HG03571 (cell line): ENCODE results near the gene PRXL2B.

Experiments used
- ATAC-seq: cut with Tn5 transposase; IDR thresholded peaks from one replicate; pipeline ENCODE4 v1.9.1; 2021; ENCODE audit not compliant: unreplicated experiment

The PRXL2B gene

DNA sequence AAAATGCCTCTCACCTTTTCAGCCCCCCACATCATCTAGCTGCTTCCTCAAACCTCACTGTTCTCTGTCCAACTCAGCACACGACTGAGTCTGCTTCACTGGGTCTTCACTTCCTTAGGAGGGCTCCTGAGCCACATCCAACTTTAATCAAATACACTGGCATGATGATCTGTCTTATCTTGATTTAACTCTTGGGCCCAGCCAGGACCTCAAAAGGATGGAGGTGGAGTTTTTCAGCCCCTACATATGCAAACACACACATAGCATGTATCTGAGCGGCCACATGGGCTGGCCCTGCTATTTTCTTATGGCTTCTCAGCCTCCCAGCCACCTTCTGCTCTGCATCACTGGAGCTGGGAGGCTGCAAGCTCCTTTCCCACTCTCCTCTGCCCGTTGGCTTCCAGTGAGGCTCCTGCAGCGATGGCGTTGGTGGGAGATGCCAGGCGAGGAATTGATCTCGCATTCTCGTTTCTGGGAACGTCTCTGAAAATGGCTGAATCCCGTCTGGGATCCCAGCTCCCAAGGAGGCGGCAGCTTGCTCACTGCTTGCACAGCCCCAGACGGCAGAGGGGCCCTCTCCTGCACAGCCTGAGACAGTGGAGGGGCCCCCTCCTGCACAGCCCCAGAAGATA lies 1.8 kb upstream of the PRXL2B start:
- ATAC-seq, result no peak

DNA sequence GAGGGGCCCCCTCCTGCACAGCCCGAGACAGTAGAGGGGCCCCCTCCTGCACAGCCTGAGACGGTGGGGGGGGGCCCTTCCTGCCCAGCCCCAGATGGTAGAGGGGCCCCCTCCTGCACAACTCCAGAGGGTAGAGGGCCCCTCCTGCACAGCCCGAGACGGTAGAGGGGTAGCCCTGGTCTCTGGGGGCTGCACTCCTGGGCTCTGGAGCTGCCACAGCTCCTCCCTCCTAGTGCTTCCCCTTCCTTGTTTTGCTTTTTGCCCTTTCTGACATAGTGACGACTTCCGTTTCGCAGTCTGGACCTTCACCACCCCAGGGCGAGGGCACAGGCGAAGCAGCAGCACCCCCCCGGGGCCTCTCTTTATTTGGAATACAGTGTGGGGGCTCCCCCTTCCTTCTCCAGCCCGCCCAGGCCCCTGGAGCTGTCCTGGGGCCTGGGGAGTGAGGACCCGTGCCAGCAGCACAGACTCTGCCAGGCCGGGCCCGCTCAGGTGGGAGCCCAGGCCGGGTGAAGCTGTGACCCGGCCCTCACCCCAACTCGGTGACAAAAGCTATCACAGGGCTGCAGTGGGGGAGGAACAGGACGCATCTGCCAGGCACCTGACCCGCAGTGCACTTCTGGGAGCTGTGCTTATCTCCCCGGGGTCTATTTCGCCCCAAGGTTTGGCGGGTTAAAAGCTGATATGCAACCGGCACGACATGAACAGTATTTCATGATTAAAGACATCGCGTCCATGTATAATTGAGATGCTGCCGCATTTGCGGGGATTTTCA lies 1.1 kb upstream of the PRXL2B start:
- ATAC-seq, result peak; percentile 48

DNA sequence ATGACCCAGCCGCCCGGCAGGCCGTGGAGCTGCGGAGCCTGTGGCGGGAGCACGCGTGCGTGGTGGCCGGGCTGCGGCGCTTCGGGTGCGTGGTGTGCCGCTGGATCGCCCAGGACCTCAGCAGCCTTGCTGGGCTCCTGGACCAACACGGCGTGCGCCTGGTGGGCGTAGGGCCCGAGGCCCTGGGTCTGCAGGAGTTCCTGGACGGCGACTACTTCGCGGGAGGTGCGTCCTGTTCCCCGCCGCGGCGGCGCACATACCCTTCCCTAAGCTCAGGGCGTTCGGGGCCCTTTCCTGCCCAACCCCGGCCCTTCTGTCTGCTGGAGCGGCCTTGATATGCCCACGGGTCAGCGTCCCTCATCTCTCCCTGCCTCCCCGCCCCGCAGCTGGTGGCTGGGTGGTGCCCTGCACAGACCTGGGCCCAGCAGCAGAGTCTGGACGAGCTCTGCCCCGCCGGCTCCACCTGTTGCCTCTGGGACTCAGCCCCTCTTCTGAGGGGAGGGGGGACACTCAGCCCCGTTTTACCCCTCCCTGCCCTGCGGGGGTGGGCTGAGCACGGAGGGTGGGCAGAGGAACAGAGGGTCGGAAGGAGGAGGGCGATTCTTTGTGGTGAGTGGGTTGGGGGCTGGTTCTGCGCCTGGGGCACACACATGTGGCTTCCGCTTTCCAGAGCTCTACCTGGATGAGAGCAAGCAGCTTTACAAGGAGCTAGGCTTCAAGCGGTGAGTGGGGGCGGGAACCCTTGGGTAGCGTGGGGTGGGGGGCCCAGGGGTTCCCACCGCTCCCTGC lies 688 bp downstream of the PRXL2B start:
- no peak for ATAC-seq

DNA sequence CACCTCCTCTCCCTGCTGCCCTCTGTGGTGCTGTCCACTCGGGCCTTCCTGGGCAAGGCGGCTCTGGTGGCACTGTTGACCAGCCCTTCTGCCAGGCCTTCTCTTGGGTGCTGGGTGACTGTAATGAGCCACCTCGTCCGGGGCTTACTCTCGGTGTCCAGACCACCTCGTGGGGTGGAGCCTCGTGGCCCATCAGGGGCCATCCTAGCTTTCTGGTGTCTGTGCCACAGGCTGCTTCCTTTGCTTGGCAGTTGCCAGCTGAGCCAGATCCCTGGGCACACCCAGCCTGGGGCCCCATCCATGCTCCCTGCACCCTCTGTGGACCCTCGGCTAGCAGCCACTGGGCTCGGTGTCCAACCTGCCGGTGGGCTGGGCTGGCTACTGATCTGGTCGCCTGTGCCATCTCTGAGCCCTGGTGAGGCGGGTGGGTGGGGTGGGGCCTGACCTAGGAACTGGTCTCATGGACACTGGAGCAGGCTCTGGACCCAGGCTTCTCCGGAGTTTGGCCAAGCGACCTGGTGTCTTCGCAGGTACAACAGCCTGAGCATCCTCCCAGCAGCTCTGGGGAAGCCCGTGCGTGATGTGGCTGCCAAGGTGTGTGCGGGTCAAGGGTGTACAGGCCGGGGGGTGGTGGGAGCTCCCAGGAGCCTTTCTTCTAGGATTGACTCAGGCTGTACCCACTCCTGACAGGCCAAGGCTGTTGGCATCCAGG lies 1.4 kb downstream of the PRXL2B start:
- no peak for ATAC-seq

DNA sequence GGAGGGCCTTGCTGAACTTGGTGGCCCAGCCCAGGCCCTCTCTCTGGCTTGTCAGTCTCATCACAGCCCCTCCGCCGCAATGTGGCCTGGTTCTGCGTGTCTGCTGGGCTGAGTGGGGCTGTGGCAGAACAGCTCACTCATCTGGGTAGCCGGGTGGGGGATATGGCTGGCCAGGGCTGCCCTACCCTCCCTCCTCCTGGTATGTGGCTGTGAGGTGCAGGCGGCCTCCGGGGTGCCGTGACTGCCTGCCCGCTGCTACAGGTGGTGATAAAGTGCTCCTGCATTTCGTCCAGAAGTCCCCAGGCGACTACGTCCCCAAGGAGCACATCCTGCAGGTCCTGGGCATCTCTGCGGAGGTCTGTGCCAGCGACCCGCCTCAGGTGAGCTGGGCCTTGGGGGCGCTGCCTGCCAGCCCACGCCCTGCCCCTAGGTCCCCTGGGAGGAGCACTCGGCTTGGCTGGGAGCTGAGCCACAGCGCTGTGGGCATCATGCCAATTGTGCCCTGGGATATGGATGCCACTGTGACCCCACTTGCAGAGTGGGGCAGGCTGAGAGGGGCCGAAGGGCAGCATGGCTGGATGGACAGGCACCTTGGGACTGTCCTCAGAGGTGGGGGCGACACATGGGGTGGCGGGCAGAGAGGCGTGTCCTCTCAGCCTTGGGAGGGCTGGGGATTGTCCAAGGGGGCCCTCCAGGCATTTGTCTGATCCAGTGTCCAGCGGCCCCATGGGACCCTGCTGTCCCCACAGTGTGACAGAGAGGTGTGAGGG lies 2.3 kb downstream of the PRXL2B start:
- ATAC-seq, result no peak

DNA sequence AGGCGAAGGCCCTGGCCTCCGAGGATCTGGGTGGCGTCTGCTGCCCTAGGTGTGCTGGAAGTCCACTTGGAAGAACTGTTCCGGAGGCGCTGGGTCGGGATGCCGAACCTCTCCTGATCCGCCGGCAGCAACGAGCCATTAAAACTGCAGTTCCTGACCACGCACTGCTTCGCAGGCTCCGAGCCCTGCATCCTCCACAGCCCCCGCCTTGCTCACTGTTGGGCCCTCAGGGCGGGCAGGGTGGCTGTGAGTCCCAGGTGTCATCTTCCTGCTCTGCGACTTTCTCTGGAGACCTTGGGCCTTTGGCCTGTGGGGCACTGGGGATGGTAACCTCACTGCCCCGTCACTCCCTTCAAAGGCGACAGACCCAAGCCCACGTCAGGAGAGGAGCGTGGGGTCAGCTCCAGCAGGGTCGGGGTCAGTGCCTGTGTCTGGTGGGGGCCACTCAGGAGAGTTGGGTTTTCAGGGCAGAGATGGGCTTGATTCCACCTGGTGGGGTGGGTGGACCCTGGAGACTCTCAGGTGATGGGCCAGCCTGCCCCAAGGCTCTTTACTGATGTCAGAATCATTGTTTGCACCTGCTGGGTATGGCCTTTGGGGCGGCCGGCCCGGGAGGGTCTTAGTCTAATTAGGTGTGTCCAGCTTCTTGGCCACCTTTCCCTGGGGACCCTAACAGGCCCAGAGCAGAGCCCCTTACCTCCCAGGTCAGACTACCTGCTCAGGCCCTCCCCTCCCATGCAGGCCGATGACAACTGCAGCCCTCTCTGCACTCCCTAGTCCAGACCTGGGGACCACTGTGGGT lies 3.1 kb downstream of the PRXL2B start:
- no peak for ATAC-seq

DNA sequence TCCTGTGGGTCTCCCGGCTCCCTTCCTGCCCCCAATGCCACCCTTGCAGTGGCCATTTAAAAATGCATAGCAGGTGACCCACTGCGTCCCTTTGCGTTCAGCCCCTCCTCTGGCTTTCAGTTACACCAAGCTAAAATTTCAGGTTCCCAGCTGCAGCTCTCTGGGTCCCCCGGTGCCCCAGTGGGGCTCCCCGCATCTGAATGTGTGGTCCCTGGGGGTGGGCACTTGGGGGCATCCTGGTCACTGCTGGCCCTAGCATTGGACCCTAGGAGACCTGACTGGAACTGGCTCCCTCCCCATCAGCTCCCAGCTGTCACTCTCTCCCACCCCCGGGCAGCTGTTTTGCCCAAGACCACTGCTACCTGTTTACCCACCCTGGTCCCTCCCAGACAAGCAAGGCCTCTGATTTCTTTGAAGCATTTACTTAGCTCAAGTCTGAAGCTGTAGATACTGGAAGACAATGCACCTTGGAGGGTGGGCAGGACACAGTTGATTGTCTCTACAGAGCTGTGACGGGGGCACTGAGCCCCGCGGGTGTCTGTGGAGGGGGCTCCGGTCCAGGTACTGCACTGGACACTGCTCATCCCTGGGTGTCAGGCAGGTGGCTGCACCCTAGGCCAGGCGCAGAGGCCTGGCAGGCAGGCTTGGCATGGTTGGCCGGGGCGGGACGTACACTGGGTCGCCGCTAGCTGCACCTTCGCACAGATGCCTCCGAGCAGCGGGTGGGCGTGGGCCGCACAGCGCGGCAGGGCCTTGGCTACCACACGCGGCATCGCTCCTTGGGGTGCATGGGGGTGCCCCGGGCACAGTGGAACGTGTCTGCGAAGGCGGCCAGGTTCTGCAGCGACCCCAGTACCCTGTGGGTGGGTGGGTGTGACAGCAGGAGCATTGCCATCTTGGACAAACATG lies 3.9 kb downstream of the PRXL2B start:
- no peak for ATAC-seq

DNA sequence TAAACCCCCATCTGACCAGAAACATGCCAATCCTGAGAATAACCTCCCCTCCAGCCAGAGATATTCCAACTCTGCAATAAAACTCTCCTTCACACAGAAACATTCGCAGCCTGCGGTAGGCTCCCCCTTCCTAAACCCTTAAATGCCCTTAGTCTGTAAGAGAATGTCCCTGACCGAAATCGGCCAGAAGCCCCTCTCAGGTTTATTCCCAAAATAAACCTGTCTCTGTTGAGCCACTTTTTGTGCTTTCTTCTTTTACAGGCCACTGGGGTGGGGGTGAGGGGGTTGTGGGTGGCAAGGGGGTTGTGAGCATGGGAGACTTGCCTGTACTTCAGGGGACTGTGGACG lies 4.6 kb downstream of the PRXL2B start:
- ATAC-seq, result no peak

DNA sequence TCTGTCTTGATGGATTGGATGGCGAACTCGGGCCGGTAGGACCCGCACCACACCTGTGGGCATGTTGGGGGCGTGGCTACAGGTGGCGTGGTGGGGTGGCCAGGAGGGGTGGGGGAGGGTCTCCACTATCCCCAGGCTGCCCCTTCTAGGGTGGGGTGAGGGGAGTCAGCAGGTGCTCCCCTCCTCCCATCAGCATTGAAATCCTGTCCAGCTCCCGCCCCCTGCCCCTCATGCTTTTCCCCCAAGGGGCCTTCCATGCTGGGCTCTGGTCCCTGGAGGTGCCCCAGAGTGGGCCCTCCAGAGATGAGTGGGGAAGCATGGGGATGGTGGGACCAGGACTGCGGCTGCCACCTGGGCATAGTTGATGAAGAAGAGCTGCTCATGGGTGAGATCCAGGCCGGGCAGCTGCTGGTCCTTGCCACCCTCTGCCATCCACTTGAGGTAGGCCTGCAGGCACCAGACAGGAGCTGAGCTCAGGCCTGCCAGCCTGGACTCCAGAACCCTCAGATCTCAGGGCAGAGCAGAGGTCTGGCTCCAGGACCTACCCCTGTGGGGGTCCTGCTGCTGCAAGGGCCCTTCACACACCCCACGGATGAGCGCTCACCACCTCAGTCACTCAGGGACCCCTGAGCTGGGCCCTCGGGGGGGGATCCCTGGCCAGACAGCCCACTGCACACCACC lies 5.1 kb downstream of the PRXL2B start:
- ATAC-seq, result no peak

DNA sequence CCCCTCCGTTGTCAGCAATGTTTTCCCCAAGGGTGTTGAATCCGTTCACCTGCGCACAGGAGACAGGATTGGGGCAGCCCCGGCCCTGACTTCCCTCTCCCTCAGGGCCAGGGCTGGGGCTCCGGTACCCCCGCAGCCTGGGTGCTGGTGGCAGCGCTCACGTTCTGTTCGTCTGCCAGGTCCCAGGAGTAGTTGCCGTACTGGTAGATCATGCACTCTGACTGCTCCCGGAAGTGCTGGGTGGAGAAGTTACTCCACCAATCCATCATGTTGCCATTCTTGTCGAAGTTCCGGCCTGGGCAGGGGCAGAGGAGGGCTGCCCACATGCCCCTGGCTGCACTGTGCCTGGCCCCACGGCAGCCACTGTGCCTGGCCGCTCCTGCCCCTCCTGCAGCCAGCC lies 6.1 kb downstream of the PRXL2B start:
- no peak for ATAC-seq

DNA sequence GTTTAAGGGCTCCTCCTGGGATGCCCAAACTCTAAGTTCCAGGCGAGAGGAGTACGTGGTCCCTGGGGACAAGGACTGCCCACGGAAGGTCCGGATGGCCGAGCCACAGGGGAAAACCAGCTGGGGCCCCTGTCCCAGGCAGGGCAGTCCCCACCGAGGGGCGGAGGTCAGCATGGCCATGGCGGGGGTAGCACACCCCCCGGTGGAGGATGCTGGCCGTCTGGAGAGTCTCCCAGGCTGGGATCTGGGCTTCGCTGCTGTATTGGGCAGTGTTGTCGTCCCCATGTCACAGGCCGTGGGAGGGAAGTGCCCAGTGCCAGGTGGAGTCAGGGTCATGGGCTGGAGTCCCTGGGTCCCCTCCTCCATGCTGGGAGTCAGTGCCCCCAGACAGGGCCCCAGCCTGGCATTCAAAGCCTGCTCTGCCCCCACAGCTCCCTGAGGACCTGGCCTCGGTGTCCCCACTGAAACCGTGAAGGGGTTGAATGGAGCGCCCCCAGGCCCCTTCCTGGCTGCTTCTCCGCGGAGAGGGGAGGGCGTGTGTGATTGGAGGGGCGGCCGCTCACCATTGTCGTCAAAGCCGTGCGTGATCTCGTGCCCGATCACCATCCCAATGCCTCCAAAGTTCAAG lies 6.8 kb downstream of the PRXL2B start:
- no peak for ATAC-seq

DNA sequence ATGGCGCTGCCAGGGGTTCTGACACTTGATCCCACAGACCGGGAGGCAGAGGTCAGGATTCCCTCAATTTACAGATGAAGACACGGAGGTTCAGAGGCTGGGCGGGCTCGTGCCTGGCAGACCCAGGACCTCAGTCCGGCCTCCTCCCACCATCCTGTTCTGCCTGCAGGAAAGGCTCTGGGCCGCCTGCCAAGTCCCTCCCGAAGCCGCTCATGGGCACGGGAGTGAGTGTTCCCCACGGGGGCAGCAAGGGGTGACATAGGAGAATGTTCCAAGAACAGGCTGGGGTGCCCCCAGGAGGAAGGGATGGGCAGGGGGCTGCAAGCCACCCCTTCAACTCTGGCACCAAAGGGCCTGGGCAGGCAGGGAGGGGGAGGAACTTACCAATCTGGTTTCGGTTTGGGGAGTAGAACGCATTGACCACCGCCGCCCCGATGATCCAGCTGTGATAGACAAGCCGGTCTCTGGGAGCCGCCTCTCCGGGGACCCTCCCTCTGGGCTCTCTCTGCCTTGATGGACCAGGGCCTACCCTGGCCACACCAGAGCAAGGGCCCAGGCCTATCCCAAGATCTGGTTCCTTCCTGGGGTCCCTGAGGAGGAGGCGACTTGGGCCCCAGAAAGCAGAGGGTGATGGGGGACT lies 7.5 kb downstream of the PRXL2B start:
- no peak for ATAC-seq

DNA sequence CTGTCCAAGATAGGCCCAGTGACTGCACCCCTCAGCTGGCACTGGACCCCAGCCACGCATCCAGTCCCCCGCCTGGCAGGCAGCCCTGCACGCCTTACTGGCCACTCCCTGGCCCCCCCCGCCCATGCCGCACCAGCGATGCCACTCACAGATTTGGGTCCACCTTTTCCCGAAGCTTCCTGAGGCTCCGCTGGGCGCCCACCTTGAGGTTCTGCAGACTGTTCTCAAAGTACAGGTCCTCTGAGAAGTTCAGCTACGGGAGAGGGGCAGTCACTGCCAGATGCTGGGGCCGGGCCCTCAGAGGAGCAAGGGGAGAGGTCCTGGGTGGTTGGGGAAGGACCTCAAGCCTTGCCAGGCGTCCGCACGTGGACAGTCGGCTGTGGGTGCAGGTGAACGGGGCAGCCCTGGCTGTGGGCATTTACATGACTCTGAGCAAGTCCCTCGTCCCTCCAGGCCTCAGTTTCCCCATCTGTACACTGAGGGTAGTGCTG lies 8.1 kb downstream of the PRXL2B start:
- ATAC-seq, result no peak

DNA sequence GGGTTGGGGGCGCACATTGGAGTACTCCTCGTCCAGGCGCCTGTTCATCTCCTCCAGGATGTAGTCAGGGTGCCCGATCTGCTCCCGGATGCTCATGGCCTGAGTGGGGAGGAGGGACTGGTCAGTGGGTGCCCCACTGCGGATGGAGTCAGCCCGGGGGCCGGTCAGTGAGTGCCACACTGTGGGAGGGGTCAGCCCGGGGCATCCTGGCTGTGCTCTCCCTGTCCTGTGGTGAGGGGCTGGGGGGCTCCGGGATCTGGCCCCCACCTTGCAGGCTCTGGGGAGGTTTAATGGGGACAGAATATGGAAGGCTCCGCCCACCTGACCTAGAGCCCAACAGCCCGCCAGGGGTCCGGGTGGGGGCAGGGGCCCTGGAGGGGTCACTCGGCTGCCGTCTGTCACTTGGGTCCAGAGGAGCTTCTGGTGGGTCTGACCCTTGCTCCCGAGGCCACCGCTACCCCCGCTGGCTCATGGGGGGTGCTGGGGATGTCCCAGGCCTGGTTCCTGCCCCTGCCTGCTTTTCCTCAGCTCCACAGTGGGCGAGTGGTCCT lies 8.8 kb downstream of the PRXL2B start:
- no peak for ATAC-seq

DNA sequence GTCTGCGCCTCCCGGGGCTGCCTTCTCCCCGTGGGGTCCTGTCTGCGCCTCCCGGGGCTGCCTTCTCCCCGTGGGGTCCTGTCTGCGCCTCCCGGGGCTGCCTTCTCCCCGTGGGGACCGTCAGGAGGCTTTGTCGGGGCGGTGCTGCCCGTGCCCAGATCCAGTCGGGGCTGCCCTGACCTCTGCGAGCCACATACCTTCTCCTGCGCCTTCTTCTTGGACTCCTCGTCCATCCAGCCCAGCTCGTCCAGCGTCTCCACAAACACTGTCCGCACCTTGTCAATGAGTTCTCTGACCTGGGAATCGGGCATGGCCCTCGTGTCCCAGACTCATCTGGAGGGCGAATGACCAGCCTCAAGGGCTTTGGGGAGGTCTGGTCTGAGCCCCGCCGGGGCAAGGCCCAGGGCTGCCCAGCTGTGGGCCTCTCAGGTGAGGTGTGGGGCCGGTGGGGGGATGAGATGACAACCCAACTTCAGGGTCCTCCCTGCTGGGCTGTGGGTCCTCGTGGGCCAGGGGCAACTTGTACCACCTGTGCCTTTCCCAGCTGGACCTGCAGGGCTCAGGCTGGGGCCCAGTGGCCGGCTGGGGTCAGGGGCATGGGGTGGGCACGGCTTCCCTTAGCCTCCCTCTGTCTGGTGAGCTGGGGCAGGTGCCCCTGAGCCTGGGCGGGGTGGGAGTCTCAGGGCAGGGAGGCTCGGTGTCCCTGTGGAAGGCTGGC lies 9.4 kb downstream of the PRXL2B start:
- no peak for ATAC-seq
